Measurements from ENCODE around the gene FAM3C. TPM values are rescaled to one million over a fixed set of nuclear protein-coding genes. Genes with fewer than 3 reads are reported as not detected.

The FAM3C gene
- polyA plus RNA-seq, 1 donor from 2014 or later = 61.8 TPM

GRCh38 chr7:121437470-121437869 lies 41.4 kb upstream of the FAM3C start:
- no peaks in the 10 kb centered on the region for H3K79me2 ChIP-seq (replicated peaks; ENCODE audit: insufficient read depth, low read length)
- H2AFZ ChIP-seq (ENCODE audit: low read depth, low read length) = no peak overlapping the region
- H3K27me3 ChIP-seq (ENCODE audit: insufficient read depth, low read depth, low read length) = no peaks in the 10 kb centered on the region
- no peaks in the 10 kb centered on the region for H3K9me2 ChIP-seq (ENCODE audit: insufficient read depth, low read length)
- no peak overlapping the region for H3K4me2 ChIP-seq (ENCODE audit: low read length)
- H3F3A ChIP-seq (ENCODE audit: insufficient read depth, low read length, poor library complexity, severe bottlenecking) = no peaks in the 10 kb centered on the region
- H3K9me3 ChIP-seq (ENCODE audit: low read length) = no peaks in the 10 kb centered on the region
- H3K27ac ChIP-seq (ENCODE audit: low read length) = no peak overlapping the region
- H3K36me3 ChIP-seq (ENCODE audit: insufficient read depth, low read length) = no peaks in the 10 kb centered on the region
- H3K4me3 ChIP-seq (ENCODE audit: low read length) = no peak overlapping the region
- H3K9ac ChIP-seq (ENCODE audit: low read length) = no peak overlapping the region
- no peaks in the 10 kb centered on the region for H4K20me1 ChIP-seq (ENCODE audit: insufficient read depth)
- TF ChIP-seq MXI1 (conservative IDR thresholded peaks at IDR 0.05; ENCODE audit: poor library complexity, severe bottlenecking) (no peak), TAF1 (IDR thresholded peaks at IDR 0.05; ENCODE audit: low read depth) (no peak), REST (IDR thresholded peaks at IDR 0.05; ENCODE audit: borderline replicate concordance) (no peak), SMC3 (conservative IDR thresholded peaks at IDR 0.05; ENCODE audit: poor library complexity) (no peak), POLR2AphosphoS5 (IDR thresholded peaks at IDR 0.05) (no peak), EP300 (conservative IDR thresholded peaks at IDR 0.05; ENCODE audit: poor library complexity, severe bottlenecking) (no peak), RAD21 (conservative IDR thresholded peaks at IDR 0.05) (no peak), EZH2 (IDR thresholded peaks at IDR 0.05; ENCODE audit: borderline replicate concordance, insufficient read depth, low read length, poor library complexity, severe bottlenecking) (no peak)
- TF ChIP-seq, protein P1, sequence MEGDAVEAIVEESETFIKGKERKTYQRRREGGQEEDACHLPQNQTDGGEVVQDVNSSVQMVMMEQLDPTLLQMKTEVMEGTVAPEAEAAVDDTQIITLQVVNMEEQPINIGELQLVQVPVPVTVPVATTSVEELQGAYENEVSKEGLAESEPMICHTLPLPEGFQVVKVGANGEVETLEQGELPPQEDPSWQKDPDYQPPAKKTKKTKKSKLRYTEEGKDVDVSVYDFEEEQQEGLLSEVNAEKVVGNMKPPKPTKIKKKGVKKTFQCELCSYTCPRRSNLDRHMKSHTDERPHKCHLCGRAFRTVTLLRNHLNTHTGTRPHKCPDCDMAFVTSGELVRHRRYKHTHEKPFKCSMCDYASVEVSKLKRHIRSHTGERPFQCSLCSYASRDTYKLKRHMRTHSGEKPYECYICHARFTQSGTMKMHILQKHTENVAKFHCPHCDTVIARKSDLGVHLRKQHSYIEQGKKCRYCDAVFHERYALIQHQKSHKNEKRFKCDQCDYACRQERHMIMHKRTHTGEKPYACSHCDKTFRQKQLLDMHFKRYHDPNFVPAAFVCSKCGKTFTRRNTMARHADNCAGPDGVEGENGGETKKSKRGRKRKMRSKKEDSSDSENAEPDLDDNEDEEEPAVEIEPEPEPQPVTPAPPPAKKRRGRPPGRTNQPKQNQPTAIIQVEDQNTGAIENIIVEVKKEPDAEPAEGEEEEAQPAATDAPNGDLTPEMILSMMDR (IDR thresholded peaks at IDR 0.05; ENCODE audit: poor library complexity, severe bottlenecking) = no peak

DNA sequence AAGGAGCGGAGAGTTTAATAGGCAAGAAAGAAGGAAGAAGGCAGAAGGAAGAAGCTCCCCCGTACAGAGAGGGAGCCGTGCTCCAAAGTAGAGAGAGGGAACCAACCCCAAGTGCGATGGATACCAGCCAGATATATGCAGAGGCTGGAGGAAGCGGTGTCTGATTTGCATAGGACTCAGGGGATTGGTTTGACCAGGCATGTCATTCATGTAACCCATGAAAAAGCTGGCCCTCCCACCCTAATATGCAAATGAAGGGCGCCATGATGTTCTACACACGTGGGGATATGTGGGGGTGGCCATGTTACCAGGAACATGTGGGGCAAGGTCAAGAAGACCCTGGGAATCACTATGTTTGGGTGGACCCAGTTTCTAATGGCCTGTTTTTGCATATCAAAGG lies 40.6 kb upstream of the FAM3C start:
- Histone ChIP-seq H3K9me2 (ENCODE audit: insufficient read depth, low read length) (no peaks in the 10 kb centered on the region), H2AFZ (ENCODE audit: low read depth, low read length) (no peak overlapping the region), H3K79me2 (replicated peaks; ENCODE audit: insufficient read depth, low read length) (no peaks in the 10 kb centered on the region), H3K4me2 (ENCODE audit: low read length) (no peak overlapping the region), H3K9ac (ENCODE audit: low read length) (no peak overlapping the region), H3K27ac (ENCODE audit: low read length) (no peak overlapping the region), H3F3A (ENCODE audit: insufficient read depth, low read length, poor library complexity, severe bottlenecking) (no peaks in the 10 kb centered on the region), H3K36me3 (ENCODE audit: insufficient read depth, low read length) (no peaks in the 10 kb centered on the region), H3K4me3 (ENCODE audit: low read length) (no peak overlapping the region), H3K9me3 (ENCODE audit: low read length) (no peaks in the 10 kb centered on the region), H4K20me1 (ENCODE audit: insufficient read depth) (no peaks in the 10 kb centered on the region), H3K27me3 (ENCODE audit: insufficient read depth, low read depth, low read length) (no peaks in the 10 kb centered on the region)
- TF ChIP-seq, protein P1 (IDR thresholded peaks at IDR 0.05; ENCODE audit: poor library complexity, severe bottlenecking) = no peak
- no peak for TF ChIP-seq EP300 (conservative IDR thresholded peaks at IDR 0.05; ENCODE audit: poor library complexity, severe bottlenecking)
- TF ChIP-seq RAD21 (conservative IDR thresholded peaks at IDR 0.05) = no peak
- no peak for TF ChIP-seq EZH2 (IDR thresholded peaks at IDR 0.05; ENCODE audit: borderline replicate concordance, insufficient read depth, low read length, poor library complexity, severe bottlenecking)
- TF ChIP-seq MXI1 (conservative IDR thresholded peaks at IDR 0.05; ENCODE audit: poor library complexity, severe bottlenecking) = no peak
- TF ChIP-seq SMC3 (conservative IDR thresholded peaks at IDR 0.05; ENCODE audit: poor library complexity) = no peak
- no peak for TF ChIP-seq REST (IDR thresholded peaks at IDR 0.05; ENCODE audit: borderline replicate concordance)
- TF ChIP-seq TAF1 (IDR thresholded peaks at IDR 0.05; ENCODE audit: low read depth) = no peak
- no peak for TF ChIP-seq POLR2AphosphoS5 (IDR thresholded peaks at IDR 0.05)
